K562 (cell line): Measurements from ENCODE around the gene RHAG. TPM values are rescaled to one million over a fixed set of nuclear protein-coding genes. Genes with fewer than 3 reads are reported as not detected.
A peak's percentile ranks its signal among the peaks of the same experiment; 100 is the strongest.

ENCODE experiments used
- ATAC-seq: fragments of 200-7000 bp; cut with Tn5 transposase; 3 replicates; pipeline ENCODE4 v1.9.1; 2020; ENCODE audit warnings: moderate library complexity
- BruUV-seq: library from RNA; stranded (reverse); fragments of 400-500 nt; replicated peaks from 2 replicates; lab custom pipeline; 2021; lab: Mats Ljungman, UMichigan
- CTCF ChIA-PET: fragments of 300-600 bp; formaldehyde crosslinking; extraction: SDS; loops from one replicate; lab custom pipeline; 2021; ENCODE audit warnings: low intra/inter-chr PET ratio; lab: Yijun Ruan, JAX
- POLR2A ChIA-PET: fragments of 300-600, 350-650 bp; sonication (Branson Sonifier 250); formaldehyde crosslinking; extraction: SDS; loops from one replicate; lab custom pipeline; 2021; ENCODE audit warnings: antibody characterized with exemption, inconsistent platforms; lab: Yijun Ruan, JAX
- DNase-seq, 4 experiments: peaks; one replicate each; pipeline versions ENCODE4 v3.0.0 to v3.0.0-alpha.2; 2011 to 2018; ENCODE audit warnings: low spot score in 3 of 4, mixed read lengths in 3 of 4; ENCODE audit errors: extremely low read depth in 1 of 4
- FAIRE-seq: peaks from 2 replicates; lab custom pipeline; 2011; peaks lifted over from hg19 to GRCh38; lab: Jason Lieb, UNC
- H2AFZ ChIP-seq: 2 replicates; pipeline ENCODE4 v1.6.0; 2011; ENCODE audit warnings: low read depth, low read length, control low read depth, inconsistent platforms
- H3K27ac ChIP-seq: fragments of 200-600 bp; 3 replicates; pipeline ENCODE4 v1.8.0; 2011; ENCODE audit warnings: low read depth, mild to moderate bottlenecking, control low read depth, inconsistent platforms, low read length, moderate library complexity, mixed read lengths; ENCODE audit errors: extremely low read depth
- H3K27me3 ChIP-seq, 2 experiments: fragments of 300-600 bp in 1 of 2; 2 replicates in 1 of 2; 3 replicates in 1 of 2; pipeline versions ENCODE4 v1.6.0 to v1.8.0; 2011; ENCODE audit warnings: inconsistent platforms in 2 of 2, low read length in 2 of 2, mild to moderate bottlenecking in 1 of 2, mixed read lengths in 1 of 2, moderate library complexity in 1 of 2; ENCODE audit not compliant: control insufficient read depth in 2 of 2, insufficient read depth in 2 of 2
- H3K36me3 ChIP-seq: fragments of 300-600 bp; 3 replicates; pipeline ENCODE4 v1.8.0; 2011; ENCODE audit warnings: mild to moderate bottlenecking, low read length, inconsistent platforms; ENCODE audit not compliant: control insufficient read depth, insufficient read depth
- H3K4me1 ChIP-seq, 2 experiments: fragments of 200-600 bp in 1 of 2; replicated peaks in 1 of 2; 2 replicates in 1 of 2; 3 replicates in 1 of 2; pipeline versions ENCODE4 v1.5.1 to v1.8.0; 2011; ENCODE audit warnings: inconsistent platforms in 2 of 2, low read length in 2 of 2, mild to moderate bottlenecking in 1 of 2, mixed read lengths in 1 of 2, moderate library complexity in 1 of 2; ENCODE audit not compliant: control insufficient read depth in 2 of 2, insufficient read depth in 2 of 2
- H3K4me2 ChIP-seq: 2 replicates; pipeline ENCODE4 v1.6.1; 2011; ENCODE audit warnings: low read length, control low read depth, inconsistent platforms, mixed read lengths; ENCODE audit not compliant: insufficient read depth
- H3K4me3 ChIP-seq: fragments of 200-600 bp; sonication (generic), shearing (Covaris generic); 2 replicates; pipeline ENCODE4 v1.5.1; 2016; ENCODE audit warnings: control low read depth, inconsistent platforms
- H3K79me2 ChIP-seq: fragments of 200-600 bp; 3 replicates; pipeline ENCODE4 v1.8.0; 2011; ENCODE audit warnings: low read length, inconsistent platforms; ENCODE audit not compliant: control insufficient read depth, insufficient read depth
- H3K9ac ChIP-seq, 2 experiments: 2 replicates each; pipeline versions ENCODE4 v1.6.0 to v1.6.1; 2011; ENCODE audit warnings: low read depth in 2 of 2, low read length in 2 of 2, control low read depth in 1 of 2, inconsistent platforms in 1 of 2, mild to moderate bottlenecking in 1 of 2, mixed read lengths in 1 of 2; ENCODE audit not compliant: insufficient read depth in 1 of 2
- H3K9me1 ChIP-seq: one replicate; pipeline ENCODE4 v1.6.0; 2011; ENCODE audit warnings: inconsistent platforms, mild to moderate bottlenecking, low read length, moderate library complexity; ENCODE audit not compliant: control insufficient read depth, insufficient read depth
- H3K9me3 ChIP-seq: replicated peaks from 2 replicates; pipeline ENCODE4 v1.5.1; 2011; ENCODE audit warnings: low read depth, low read length, inconsistent platforms; ENCODE audit not compliant: control insufficient read depth, insufficient read depth
- H4K20me1 ChIP-seq: replicated peaks from 2 replicates; pipeline ENCODE4 v1.6.1; 2011; ENCODE audit warnings: low read length, inconsistent platforms, mixed read lengths; ENCODE audit not compliant: control insufficient read depth, insufficient read depth
- C11orf30 ChIP-seq: fragments of 450-650 bp; IDR thresholded peaks from 2 replicates; pipeline ENCODE4 v1.6.1; 2016; ENCODE audit warnings: low read depth, mild to moderate bottlenecking
- CHD4 ChIP-seq: fragments of 200-600 bp; sonication (generic); IDR thresholded peaks from 3 replicates; pipeline ENCODE4 v1.6.1; 2012; ENCODE audit warnings: low read depth, mild to moderate bottlenecking, mixed read lengths, low read length, inconsistent platforms; ENCODE audit not compliant: insufficient read depth, insufficient replicate concordance, poor library complexity, severe bottlenecking
- GTF2A2 ChIP-seq: IDR thresholded peaks from 2 replicates; pipeline ENCODE4 v1.6.1; 2016; ENCODE audit warnings: mild to moderate bottlenecking, missing genetic modification characterization, missing compliant biosample characterization
- MYNN ChIP-seq, 2 experiments: sonication (generic); formaldehyde crosslinking in 1 of 2; IDR thresholded peaks; 2 replicates each; pipeline versions ENCODE4 v1.5.0 to v1.6.1; 2016 to 2020; ENCODE audit warnings: antibody characterized with exemption in 1 of 2, missing genetic modification reagents in 1 of 2
- PHTF2 ChIP-seq: fragments of 250-450 bp; sonication (Bioruptor Pico); IDR thresholded peaks from 2 replicates; pipeline ENCODE4 v1.5.0; 2021; ENCODE audit warnings: mild to moderate bottlenecking
- STAT6 ChIP-seq: sonication (generic); formaldehyde crosslinking; IDR thresholded peaks from 2 replicates; pipeline ENCODE4 v1.8.1; 2023; ENCODE audit warnings: mild to moderate bottlenecking, missing genetic modification reagents
- TAL1 ChIP-seq: fragments of 450-650 bp; IDR thresholded peaks from 2 replicates; pipeline ENCODE4 v1.6.1; 2016; ENCODE audit warnings: mild to moderate bottlenecking
- TEAD4 ChIP-seq, 2 experiments: sonication (generic) in 1 of 2; formaldehyde crosslinking in 1 of 2; IDR thresholded peaks; 2 replicates each; pipeline versions ENCODE4 v1.6.1 to v1.8.0; 2012 to 2022; ENCODE audit warnings: borderline replicate concordance in 1 of 2, inconsistent platforms in 1 of 2, low read length in 1 of 2, mild to moderate bottlenecking in 1 of 2, missing genetic modification reagents in 1 of 2
- ZNF316 ChIP-seq: fragments of 450-650 bp; IDR thresholded peaks from 2 replicates; pipeline ENCODE4 v1.6.1; 2016
- WGBS: fragments of 100-300 bp; shearing (Covaris generic); methylation state at CpG from one replicate; pipeline ENCODE4 v1.1.6; 2016; ENCODE audit warnings: low coverage, mixed read lengths; ENCODE audit not compliant: insufficient coverage; ENCODE audit errors: missing lambda C conversion rate; 5-methylcytosine and 5-hydroxymethylcytosine counted together
- in situ Hi-C: fragments of 300-500 bp; cut with MboI; formaldehyde crosslinking; loops from 4 replicates; pipeline ENCODE4 v1.15.0; 2018; ENCODE audit warnings: inconsistent platforms, mixed read lengths
- intact Hi-C: fragments of 100-400 bp; cut with micrococcal nuclease; formaldehyde crosslinking; loops from 2 replicates; pipeline ENCODE4 v1.14.2; 2022
- polyA plus RNA-seq, 8 experiments: library from polyadenylated mRNA; depleted of rRNA in 4 of 8; stranded (reverse) in 5 of 8; unstranded in 3 of 8; fragments of >200 nt; fragmentation: Nextera tagmentation in 2 of 8; fragmentation: Illumina TruSeq in 1 of 8; extraction: Ambion mirVana in 2 of 8; extraction: Trizol in 1 of 8; gene quantifications; 2 replicates each; pipeline versions ENCODE4 v1.2.1 to v1.2.3, GENCODE V29; 2011 to 2014; ENCODE audit warnings: inconsistent platforms in 1 of 8, missing spikeins in 1 of 8
- total RNA-seq, 7 experiments: library from RNA; depleted of rRNA in 6 of 7; stranded (reverse); fragments of >200 nt in 6 of 7; fragmentation: Illumina TruSeq in 2 of 7; extraction: Trizol in 2 of 7; gene quantifications; 2 replicates each; pipeline versions ENCODE4 v1.2.1 to v1.2.3, GENCODE V29; 2011 to 2021; ENCODE audit warnings: low replicate concordance in 1 of 7

RHAG gene
- total and polyA plus RNA-seq, 9 of the 15 experiments (the other 6 are each of a cell fraction or from before 2014, with no cell fraction given) = 290 to 1,202 (median 505) TPM

DNA sequence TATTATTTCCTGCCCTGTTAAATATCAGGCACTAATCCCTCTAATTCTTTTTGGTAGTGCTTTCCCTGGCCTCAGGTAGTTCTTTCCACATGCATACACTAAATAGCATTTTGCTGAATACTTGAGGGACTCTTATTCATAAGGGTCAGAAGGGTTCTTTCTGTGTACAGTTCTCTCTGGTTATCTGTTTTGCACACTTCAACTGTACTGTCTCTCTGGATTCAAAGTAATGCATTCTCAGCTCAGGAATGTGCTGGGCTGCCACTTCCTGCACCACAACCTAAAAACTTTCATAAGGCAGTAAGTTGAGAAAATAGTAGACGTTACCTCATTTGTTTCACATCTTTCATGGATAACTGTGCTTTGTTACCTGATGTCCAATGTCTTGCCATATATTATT lies 54.1 kb downstream of the RHAG start:
- CTCF ChIA-PET = no interaction called here
- DNase-seq (peak in 1 of 4 experiments; percentile 31), FAIRE-seq (peak; percentile 56), ATAC-seq (peak; percentile 85)
- Histone ChIP-seq H3K9me3 (no peaks in the 10 kb centered on the region), H3K4me1 (peaks cover 0 to 2% of the 10 kb centered on the region in 2 experiments; a peak in 1 of 5 replicates), H3K36me3 (no peaks in the 10 kb centered on the region), H3K4me2 (no peak overlapping the region), H3K27ac (peak overlapping the region; percentile 1; the same call in 1 of the 3 replicates), H3K4me3 (no peak overlapping the region), H3K27me3 (no peaks in the 10 kb centered on the region), H3K9ac (no peak overlapping the region)
- in situ Hi-C loops (no loop called here), intact Hi-C loops (no loop called here)
- WGBS = 33% methylated on average over 1 of the region's 1 CpG
- no TSS peak for BruUV-seq
- POLR2A ChIA-PET = no interaction called here
- TF ChIP-seq TEAD4 (IDR thresholded peaks at IDR 0.05; ENCODE audit: low read length) (peak; percentile 65), TEAD4 (CRISPR knock-in tag; IDR thresholded peaks at IDR 0.05; ENCODE audit: borderline replicate concordance) (no peak), CHD4 (no peak), TAL1 (peak; percentile 13; the same call in 1 of the 2 replicates), MYNN (IDR thresholded peaks at IDR 0.05) (peak; percentile 69; the same call in 1 of the 2 replicates), MYNN (CRISPR knock-in tag; IDR thresholded peaks at IDR 0.05) (no peak)
- TF ChIP-seq, all 486 proteins: peak for 3
- no peaks in the 10 kb centered on the region for H3K79me2 ChIP-seq
- H3K9me1 ChIP-seq = no peaks in the 10 kb centered on the region
- H2AFZ ChIP-seq = peak overlapping the region; percentile 60
- H4K20me1 ChIP-seq = no peaks in the 10 kb centered on the region

DNA sequence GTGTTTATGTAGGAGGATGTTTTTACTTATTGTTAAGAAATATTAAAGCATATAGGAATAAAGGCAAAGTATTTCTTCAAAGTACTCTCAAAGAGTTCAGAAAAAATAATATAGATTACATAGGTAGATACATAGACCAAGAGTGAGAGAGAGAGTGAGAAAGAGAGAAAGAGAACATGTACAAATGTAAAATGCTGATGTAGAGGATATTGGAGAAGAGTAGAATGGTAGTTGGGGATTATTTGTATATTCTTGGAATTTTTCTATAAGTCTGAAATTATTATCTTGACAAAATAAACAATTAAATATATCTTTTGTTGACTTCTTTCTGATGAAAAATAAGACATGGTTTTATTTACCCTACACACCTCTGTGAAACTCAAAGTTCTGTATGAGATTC lies 57.0 kb downstream of the RHAG start:
- BruUV-seq = no TSS peak
- H3K9ac ChIP-seq = no peak overlapping the region
- H3K4me1 ChIP-seq = peaks cover 0 to 2% of the 10 kb centered on the region in 2 experiments; a peak in 1 of 5 replicates
- H3K79me2 ChIP-seq = no peaks in the 10 kb centered on the region
- CTCF ChIA-PET = no interaction called here
- H4K20me1 ChIP-seq = no peaks in the 10 kb centered on the region
- no peak overlapping the region for H3K4me3 ChIP-seq
- ATAC-seq (no peak), DNase-seq (no peak), FAIRE-seq (no peak)
- in situ Hi-C loops = no loop called here
- H3K4me2 ChIP-seq = no peak overlapping the region
- H3K36me3 ChIP-seq = no peaks in the 10 kb centered on the region
- H3K27ac ChIP-seq = no peak overlapping the region
- POLR2A ChIA-PET = no interaction called here
- H3K9me3 ChIP-seq = no peaks in the 10 kb centered on the region
- intact Hi-C loops = no loop called here
- H2AFZ ChIP-seq = no peak overlapping the region
- H3K9me1 ChIP-seq = no peaks in the 10 kb centered on the region
- no peaks in the 10 kb centered on the region for H3K27me3 ChIP-seq
- no peak for TF ChIP-seq STAT6 (CRISPR knock-in tag)
- TF ChIP-seq GTF2A2 (tag) = no peak
- TF ChIP-seq C11orf30 = peak; percentile 64
- no peak for TF ChIP-seq PHTF2
- TF ChIP-seq ZNF316 = peak; percentile 87
